SK-N-MC (cell line): ENCODE data around the gene FHIT.

ENCODE experiments used
- DNase-seq: peaks from one replicate; pipeline ENCODE4 v3.0.0-alpha.2; 2011; ENCODE audit warnings: low read depth, low spot score
- H3K27ac ChIP-seq: fragments of 200-600 bp; sonication (generic); 2 replicates; pipeline ENCODE4 v1.5.1; 2016; ENCODE audit warnings: mixed run types
- H3K36me3 ChIP-seq: fragments of 200-600 bp; sonication (generic); 2 replicates; pipeline ENCODE4 v1.6.1; 2017; ENCODE audit warnings: antibody characterized with exemption, low read length, mixed read lengths; ENCODE audit not compliant: insufficient read depth
- H3K4me3 ChIP-seq: fragments of 200-600 bp; sonication (generic); 2 replicates; pipeline ENCODE4 v1.5.1; 2016
- H3K9ac ChIP-seq: fragments of 200-600 bp; sonication (generic); 2 replicates; pipeline ENCODE4 v1.8.0; 2017; ENCODE audit warnings: mixed run types, mixed read lengths; ENCODE audit not compliant: insufficient read length
- H3K9me3 ChIP-seq: fragments of 200-600 bp; sonication (generic); 2 replicates; pipeline ENCODE4 v1.6.1; 2017; ENCODE audit warnings: low read depth, mild to moderate bottlenecking, antibody characterized with exemption, low read length, moderate library complexity, mixed read lengths
- EZH2 ChIP-seq: fragments of 200-600 bp; sonication (generic); IDR thresholded peaks from one replicate; pipeline ENCODE4 v1.6.1; 2017; ENCODE audit warnings: antibody characterized with exemption
- FOXP2 ChIP-seq: optimal IDR thresholded peaks from 2 replicates; pipeline ENCODE3; 2011; ENCODE audit warnings: mild to moderate bottlenecking, moderate library complexity; ENCODE audit not compliant: insufficient read depth; ENCODE audit errors: extremely low read length, control extremely low read depth
- POLR2AphosphoS5 ChIP-seq: IDR thresholded peaks from 2 replicates; pipeline ENCODE4 v1.6.1; 2012; ENCODE audit warnings: mild to moderate bottlenecking, low read depth, low read length, borderline replicate concordance

The FHIT gene

GRCh38 chr3:59968513-59969045 lies 1282.7 kb downstream of the FHIT start:
- no peaks in the 10 kb centered on the region for H3K9me3 ChIP-seq

GRCh38 chr3:59963676-59964075 lies 1287.6 kb downstream of the FHIT start:
- no peaks in the 10 kb centered on the region for H3K9me3 ChIP-seq
- no peak for TF ChIP-seq FOXP2
- H3K9ac ChIP-seq, result no peak overlapping the region
- no peak overlapping the region for H3K27ac ChIP-seq
- DNase-seq, result no peak
- H3K36me3 ChIP-seq, result no peaks in the 10 kb centered on the region
- H3K4me3 ChIP-seq, result no peak overlapping the region

More at GRCh38 chr3:59968513-59969045, 1282.7 kb downstream of the FHIT start:
- TF ChIP-seq EZH2 (no peak), POLR2AphosphoS5 (no peak), FOXP2 (no peak)
- Histone ChIP-seq H3K4me3 (no peak overlapping the region), H3K27ac (no peak overlapping the region), H3K9ac (no peak overlapping the region), H3K36me3 (no peaks in the 10 kb centered on the region)
- no peak for DNase-seq

GRCh38 chr3:59957150-59957549 lies 1294.1 kb downstream of the FHIT start:
- H3K9ac ChIP-seq, result no peak overlapping the region
- no peak overlapping the region for H3K27ac ChIP-seq
- H3K36me3 ChIP-seq, result no peaks in the 10 kb centered on the region
- H3K9me3 ChIP-seq, result no peaks in the 10 kb centered on the region
- no peak for DNase-seq
- TF ChIP-seq POLR2AphosphoS5 (no peak), FOXP2 (no peak), EZH2 (no peak)
- H3K4me3 ChIP-seq, result no peak overlapping the region

GRCh38 chr3:59953104-59953503 lies 1298.1 kb downstream of the FHIT start:
- H3K27ac ChIP-seq, result no peak overlapping the region
- H3K9ac ChIP-seq, result no peak overlapping the region
- no peak for DNase-seq
- no peaks in the 10 kb centered on the region for H3K36me3 ChIP-seq
- H3K4me3 ChIP-seq, result no peak overlapping the region
- no peaks in the 10 kb centered on the region for H3K9me3 ChIP-seq
- TF ChIP-seq POLR2AphosphoS5 (no peak), FOXP2 (no peak), EZH2 (no peak)

- no peaks in the 10 kb centered on the region for H3K36me3 ChIP-seq
- no peak overlapping the region for H3K9ac ChIP-seq
- no peak for DNase-seq
- TF ChIP-seq POLR2AphosphoS5, result no peak
- no peak for TF ChIP-seq EZH2
- TF ChIP-seq FOXP2, result no peak
- no peaks in the 10 kb centered on the region for H3K9me3 ChIP-seq
- no peak overlapping the region for H3K27ac ChIP-seq
- H3K4me3 ChIP-seq, result no peak overlapping the region
These were observed 1301.9 kb downstream of the FHIT start for GRCh38 chr3:59949311-59949710.

GRCh38 chr3:59946401-59946800 lies 1304.9 kb downstream of the FHIT start:
- no peak for TF ChIP-seq FOXP2
- TF ChIP-seq EZH2, result no peak
- TF ChIP-seq POLR2AphosphoS5, result no peak
- H3K9ac ChIP-seq, result no peak overlapping the region
- no peak overlapping the region for H3K4me3 ChIP-seq
- H3K27ac ChIP-seq, result no peak overlapping the region
- DNase-seq, result no peak
- H3K36me3 ChIP-seq, result no peaks in the 10 kb centered on the region
- H3K9me3 ChIP-seq, result no peaks in the 10 kb centered on the region

GRCh38 chr3:59940718-59941117 lies 1310.5 kb downstream of the FHIT start:
- Histone ChIP-seq H3K4me3 (no peak overlapping the region), H3K9ac (no peak overlapping the region), H3K36me3 (no peaks in the 10 kb centered on the region), H3K27ac (no peak overlapping the region), H3K9me3 (no peaks in the 10 kb centered on the region)
- DNase-seq, result no peak
- TF ChIP-seq POLR2AphosphoS5 (no peak), FOXP2 (no peak), EZH2 (no peak)

- no peak overlapping the region for H3K27ac ChIP-seq
- TF ChIP-seq EZH2 (no peak), POLR2AphosphoS5 (no peak), FOXP2 (no peak)
- H3K36me3 ChIP-seq, result no peaks in the 10 kb centered on the region
- no peak for DNase-seq
- no peak overlapping the region for H3K4me3 ChIP-seq
- H3K9me3 ChIP-seq, result no peaks in the 10 kb centered on the region
- H3K9ac ChIP-seq, result no peak overlapping the region
These were observed 1311.3 kb downstream of the FHIT start for GRCh38 chr3:59939826-59940426.

GRCh38 chr3:59938828-59939227 lies 1312.4 kb downstream of the FHIT start:
- no peak for TF ChIP-seq EZH2
- TF ChIP-seq FOXP2, result no peak
- no peak for TF ChIP-seq POLR2AphosphoS5
- no peak overlapping the region for H3K9ac ChIP-seq

More at GRCh38 chr3:59938828-59939227, 1312.4 kb downstream of the FHIT start:
- H3K27ac ChIP-seq, result no peak overlapping the region
- H3K9me3 ChIP-seq, result no peaks in the 10 kb centered on the region
- no peaks in the 10 kb centered on the region for H3K36me3 ChIP-seq
- DNase-seq, result no peak
- H3K4me3 ChIP-seq, result no peak overlapping the region
